GM18507 (cell line): ENCODE results near the gene CCL5.
"Not testable (repeated sequence)": the region's sequence is repeated elsewhere in the genome, so short reads cannot be mapped to it uniquely, and the experiment has no call there.

Source experiments
- DNase-seq: peaks from one replicate; pipeline ENCODE4 v3.0.0; 2011; ENCODE audit warnings: low read depth; ENCODE audit not compliant: insufficient read length; ENCODE audit errors: extremely low spot score
- FAIRE-seq: peaks from 2 replicates; lab custom pipeline; 2011; peaks lifted over from hg19 to GRCh38; lab: Jason Lieb, UNC

Gene CCL5

DNA sequence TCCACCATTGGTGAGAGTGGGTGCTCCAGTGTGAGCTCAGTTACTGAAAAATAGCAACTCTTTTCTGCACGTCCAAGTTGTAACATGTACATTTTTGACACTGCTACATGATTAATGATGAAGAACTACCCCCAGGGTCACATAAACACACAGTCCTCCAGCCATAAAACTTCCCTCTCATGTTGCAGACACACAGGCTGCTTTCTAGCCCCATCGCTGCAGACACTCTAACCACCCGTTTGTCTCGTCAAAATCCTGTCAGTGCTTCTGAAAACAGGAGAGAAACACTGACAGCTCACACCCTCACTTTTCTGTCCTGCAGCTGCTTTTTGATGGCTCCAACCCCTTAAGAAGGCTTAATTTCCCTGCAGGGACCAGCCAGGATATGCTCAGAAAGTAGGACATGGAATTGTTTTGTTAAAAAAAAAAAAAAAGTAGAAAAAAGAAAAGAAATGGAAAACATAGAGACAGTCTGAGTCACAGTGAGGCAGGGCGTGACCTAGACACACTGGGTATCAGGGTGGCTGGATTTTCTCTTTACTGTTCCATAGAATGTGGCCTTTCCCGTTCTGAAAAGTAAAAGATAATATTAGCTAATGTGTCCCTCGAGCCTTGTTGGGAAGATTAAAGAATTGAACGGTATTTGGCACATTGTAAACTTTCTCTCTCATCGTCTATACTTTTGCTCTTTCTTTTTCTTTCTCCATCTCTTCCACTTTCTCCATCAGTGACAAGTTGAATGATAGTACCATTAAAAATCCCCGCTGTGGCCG, 20.7 kb upstream of the CCL5 start:
- no peak for DNase-seq
- FAIRE-seq = no peak

DNA sequence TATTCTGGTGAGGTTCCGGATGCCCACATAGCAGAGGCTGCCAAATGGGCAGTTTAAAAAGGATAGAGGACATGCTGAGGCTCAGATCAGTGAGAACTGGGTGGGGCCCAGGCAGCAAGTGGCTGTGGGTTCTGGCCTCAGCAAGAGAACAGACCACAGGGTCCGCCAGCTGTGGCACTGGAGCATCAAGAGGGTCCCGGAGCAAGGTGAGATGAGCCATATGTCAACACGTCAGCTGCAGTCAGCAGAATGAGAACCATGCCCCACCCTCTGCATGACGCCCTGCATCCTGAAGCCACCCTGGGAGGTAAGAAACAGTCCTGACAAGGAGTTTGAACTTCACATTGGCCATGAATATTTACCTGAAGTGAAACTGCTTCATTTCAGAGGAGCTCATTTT, 20.1 kb upstream of the CCL5 start:
- no peak for FAIRE-seq
- DNase-seq = no peak

DNA sequence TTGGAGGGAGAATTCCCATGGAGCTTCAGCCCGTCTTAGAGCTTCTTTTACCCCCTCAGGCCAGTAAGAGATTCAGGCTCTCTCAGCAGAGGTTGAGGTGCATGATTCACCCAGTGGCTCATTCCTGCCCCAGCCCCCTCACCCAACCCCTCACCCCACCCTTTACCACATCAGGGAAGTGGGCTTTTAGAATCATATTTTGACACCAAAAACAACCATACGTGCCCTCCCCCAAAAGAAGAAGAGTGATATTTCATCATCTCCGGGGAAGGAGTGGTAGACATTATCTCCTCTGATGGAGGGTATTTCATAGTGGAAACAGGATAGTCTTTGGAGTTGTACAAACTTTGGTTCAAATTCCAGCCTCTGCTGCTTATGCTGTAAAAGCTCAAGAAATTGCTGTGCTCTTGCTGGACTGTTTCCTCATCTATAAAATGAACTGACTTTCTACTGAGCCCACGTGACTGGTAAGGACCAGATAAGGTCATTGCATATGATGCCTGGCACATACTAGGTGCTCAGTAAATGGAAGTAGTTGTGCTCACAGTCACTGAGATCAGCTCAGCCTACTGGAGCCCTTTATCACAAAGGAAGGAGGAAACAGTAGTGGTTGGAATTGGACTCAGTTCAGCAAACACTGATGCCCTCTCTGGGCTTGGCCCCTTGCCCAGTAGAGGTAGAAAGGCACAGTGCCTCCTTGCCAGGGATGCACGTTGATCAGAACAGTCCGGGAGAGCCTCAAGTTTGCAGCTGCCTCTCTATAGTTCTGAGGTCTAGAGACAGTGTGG, 18.3 kb upstream of the CCL5 start:
- DNase-seq (no peak), FAIRE-seq (no peak)

DNA sequence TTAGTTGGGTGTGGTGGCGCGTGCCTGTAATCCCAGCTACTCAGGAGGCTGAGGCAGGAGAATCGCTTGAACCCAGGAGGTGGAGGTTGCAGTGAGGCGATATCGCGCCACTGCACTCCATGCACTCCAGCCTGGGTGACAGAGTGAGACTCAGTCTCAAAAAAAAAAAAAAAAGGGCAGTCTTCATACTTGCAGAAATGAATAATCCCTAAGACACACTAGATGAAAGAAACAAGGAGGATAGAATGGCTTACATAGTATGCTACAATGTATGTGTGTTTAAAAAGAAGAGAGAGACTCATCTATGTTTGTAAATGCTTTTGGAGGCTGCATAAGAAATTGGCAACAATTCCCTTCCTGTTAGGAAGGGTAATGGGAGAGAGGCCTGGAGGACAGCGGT, 17.6 kb upstream of the CCL5 start:
- DNase-seq, FAIRE-seq: not testable (repeated sequence)

DNA sequence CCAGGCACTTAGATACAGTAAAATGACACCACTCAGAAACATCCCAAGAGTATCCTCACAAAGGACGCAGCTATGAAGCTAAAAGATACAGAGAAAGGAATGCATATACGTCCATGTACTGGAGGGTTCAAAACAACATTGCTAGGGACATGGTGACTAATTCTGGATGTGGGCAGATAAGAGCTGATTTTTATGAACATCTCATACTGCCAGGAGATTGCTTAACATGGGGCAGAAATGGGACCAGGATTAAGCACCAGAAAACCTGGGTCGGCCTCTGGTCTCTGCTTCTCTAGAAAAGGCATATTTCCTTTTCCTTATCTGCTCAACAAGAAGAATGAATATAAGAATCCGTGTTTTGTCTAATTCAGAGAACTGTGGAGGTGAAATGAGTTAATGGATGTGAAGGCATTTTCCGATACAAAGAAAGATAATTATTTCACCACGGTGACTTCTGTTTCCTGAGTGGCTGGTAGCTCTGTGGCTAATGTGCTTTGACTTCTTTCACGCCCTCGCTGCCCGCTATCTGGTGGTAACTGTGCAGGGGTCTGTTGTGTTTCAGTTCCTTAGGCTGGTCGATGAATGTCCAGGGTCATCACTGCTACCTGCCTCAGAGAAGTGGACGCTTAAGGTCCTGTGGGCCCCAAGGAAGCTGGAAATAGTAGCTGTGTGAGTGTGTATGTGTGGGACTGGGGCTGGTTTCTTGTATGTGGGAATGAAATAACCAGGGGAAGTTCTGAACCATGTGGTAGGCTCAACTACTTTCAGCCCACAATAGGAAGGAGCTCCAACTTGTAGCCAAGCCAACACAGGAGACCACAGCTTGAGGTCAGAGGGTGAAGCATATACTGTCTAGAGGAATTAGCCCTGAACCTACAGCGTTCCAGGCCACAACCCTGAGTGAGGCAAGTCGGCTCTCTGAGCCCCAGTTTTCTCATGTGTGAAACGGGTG, 15.8 kb upstream of the CCL5 start:
- no peak for DNase-seq
- FAIRE-seq = no peak

DNA sequence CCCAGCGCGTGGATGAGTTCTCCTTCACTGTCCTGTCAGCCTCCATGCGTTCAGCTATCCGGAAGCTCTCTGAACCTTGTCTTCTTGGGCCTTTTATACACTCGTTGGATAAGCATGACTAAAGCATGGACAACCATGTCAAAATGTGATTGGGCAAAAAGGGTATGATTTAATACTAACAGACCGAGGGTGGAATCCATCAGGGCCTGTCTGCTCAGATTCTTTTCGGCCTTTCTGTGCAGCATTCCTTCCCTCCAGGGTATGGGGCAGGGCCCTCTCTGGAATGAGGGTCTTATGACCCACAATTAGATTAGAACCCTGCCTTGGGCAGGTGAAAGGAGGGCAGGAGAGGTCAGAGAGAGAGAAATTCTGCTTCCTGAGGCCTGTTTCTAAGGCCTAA, 14.0 kb upstream of the CCL5 start:
- no peak for DNase-seq
- FAIRE-seq = no peak

DNA sequence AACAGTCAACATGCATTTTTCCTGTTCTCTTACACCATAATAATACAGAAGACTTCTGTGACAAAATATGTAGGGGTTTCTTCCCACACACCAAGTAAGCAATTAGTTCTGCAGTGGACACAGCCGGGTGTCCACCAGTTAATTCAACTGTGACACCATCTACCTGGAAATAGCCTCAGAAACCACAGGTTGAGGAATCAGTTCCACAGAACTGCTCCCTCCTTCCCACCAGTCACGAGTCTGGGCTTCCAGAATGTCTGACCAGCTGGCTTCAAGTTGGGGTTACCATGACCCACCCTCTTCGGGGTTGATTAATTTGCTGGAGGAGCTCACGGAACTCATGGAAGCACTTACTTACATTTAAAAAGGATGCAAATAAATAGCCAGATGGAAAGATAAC, 13.6 kb upstream of the CCL5 start:
- FAIRE-seq = no peak
- no peak for DNase-seq

DNA sequence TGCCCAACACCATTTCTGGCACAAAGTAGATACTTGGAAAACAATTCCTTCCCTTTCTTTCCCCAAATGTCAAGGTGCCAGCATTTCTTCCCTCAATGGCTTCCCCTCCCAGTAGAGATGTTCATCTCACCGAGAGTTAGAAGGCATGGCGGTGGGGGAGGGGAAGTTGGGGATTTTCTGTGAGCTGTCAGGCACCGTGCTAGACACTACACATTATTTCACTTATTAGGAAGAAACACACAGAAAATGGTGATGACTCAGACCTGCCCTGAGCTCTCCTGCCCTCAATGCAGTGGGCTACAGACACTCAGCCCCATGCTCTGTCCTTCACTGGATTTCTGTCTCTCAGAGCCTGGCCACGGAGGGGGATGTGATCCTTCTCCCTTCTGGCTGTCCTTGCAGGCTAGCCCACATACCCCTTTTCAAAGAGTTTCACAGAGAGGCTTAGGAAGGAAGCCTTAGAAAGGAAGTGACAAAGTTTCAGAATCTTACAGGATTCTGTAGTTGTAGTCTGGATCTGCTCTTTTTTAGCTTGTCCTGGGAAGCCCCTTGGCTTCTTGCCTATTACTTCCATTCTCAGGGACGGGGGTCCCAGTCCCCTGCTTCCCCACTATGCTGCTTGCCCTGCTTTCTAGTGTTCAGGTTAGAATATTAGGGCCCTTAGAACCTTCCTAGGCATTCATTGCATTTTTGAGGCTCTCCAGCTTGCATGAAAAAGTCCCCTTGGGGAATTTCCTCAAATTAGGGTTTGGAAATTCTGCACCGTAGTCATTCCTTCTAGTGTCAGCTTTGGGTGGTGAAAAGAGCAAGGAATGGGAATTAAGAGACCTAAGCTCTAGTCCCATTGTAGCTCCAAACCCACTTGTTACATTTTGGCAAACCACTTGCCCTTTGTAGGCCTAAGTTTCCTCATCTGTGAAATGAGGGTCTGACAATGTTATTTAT, 12.2 kb upstream of the CCL5 start:
- DNase-seq (no peak), FAIRE-seq (no peak)

DNA sequence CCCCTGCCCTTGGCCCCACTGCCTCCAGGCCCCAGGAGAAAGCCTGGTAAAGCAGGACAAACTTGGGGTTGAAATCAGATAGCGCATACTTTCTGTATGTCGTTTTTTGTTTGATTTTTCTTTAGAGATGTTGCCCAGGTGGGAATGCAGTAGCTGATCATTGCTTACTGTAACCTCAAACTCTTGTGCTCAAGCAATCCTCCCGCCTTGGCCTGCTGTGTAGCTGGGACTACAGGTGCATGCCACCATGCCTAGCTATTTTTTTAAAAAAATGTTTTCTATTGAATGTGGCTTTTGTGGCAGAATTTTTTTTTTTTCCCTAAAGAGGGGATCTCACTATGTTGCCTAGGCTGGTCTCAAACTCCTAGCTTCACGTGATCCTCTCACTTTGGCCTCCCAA, 11.1 kb upstream of the CCL5 start:
- FAIRE-seq (no peak), DNase-seq (no peak)

DNA sequence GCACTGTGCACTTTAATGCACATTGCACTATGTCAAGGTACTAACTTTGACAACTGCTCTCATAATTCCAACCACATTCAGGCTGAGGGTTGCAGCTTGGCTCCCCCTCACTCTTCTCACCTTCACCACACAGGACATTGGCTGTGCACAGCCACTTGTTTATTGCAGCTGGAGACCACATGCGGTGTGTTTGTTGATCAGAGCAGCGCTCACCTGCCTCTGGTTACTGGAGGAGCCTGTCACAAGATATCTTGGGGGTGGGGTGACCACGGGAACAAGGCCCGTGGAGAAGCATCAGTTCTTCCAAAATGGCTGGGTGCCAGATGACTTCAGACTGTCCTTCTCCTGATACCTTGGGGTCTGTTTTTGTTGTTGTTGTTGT, 10.6 kb upstream of the CCL5 start:
- DNase-seq = peak; percentile 43
- no peak for FAIRE-seq

DNA sequence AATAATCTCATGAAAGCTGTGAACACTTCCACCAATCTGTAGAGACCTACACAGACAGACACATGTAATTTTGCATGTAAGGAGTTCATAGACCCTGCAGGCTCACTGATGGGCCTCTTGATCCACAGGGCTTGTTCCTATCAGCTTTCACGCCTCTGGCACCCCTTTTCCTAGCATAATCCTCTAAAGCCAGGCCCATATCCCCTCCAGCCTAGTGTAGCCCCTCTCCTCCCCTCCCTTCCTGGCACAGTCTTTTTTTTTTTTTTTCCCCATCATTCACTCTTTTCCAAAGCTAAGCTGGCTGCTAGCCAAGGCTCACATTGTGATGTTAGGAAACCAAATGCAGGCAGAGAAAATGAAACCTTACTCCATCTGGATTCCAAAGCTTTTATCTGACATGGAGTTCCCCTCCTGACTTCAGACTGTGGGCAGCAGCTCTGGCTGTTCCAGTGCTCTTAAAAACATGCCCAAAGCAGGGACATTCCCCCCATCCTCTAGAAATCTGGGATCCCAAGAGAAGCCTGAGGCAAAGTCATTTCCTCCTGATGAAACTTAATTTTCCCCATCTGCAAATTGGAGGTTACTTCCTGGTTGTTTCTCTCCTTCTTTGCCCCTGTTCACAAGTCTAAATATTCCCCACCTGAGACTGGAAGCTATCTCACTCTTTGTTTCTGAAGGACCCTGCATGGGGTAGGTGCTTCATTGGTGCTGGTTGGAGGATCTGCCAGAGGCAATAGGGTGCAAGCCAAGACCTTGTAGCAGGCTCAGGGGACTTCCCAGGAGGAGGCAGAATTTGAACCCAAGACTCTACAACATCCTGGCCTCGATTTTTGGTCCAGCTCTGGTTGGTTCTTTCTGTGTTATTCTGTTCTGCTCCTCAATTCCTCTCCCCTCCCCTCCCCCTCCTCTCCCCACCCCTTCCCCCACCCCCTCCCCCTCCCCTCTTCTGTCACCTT, 9.9 kb upstream of the CCL5 start:
- DNase-seq (no peak), FAIRE-seq (no peak)

DNA sequence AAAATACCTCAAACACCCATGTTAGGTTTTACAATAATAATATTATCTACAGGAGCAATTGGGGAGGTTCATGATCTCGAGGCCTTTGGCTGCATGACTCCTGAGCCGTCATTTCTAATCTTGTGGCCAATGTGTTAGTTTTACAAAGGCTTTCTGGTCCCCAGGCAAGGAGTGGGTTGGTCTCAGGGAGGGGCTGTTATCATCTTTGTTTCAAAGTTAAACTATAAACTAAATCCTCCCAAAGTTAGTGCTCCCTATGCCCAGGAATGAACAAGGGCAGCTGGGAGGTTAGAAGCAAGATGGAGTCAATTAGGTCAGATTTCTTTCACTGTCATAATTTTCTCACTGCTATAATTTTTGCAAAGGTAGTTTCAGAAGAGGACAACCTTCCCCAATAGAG, 9.1 kb upstream of the CCL5 start:
- no peak for FAIRE-seq
- DNase-seq = no peak

DNA sequence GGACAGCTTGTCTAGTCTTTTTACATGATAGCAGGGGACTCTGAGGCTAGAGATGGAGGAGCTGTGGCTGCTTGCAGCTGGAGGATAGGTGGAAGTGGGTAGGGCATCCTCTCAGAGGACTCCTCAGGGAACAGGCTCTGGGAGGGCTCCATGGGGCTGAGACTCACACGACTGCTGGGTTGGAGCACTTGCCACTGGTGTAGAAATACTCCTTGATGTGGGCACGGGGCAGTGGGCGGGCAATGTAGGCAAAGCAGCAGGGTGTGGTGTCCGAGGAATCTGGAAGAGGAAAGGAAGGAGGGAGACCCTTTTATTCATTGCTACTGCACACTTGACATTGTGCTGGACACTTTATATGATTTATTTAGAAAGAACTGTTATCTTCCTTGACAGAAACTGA, 1.8 kb downstream of the CCL5 start:
- no peak for FAIRE-seq

DNA sequence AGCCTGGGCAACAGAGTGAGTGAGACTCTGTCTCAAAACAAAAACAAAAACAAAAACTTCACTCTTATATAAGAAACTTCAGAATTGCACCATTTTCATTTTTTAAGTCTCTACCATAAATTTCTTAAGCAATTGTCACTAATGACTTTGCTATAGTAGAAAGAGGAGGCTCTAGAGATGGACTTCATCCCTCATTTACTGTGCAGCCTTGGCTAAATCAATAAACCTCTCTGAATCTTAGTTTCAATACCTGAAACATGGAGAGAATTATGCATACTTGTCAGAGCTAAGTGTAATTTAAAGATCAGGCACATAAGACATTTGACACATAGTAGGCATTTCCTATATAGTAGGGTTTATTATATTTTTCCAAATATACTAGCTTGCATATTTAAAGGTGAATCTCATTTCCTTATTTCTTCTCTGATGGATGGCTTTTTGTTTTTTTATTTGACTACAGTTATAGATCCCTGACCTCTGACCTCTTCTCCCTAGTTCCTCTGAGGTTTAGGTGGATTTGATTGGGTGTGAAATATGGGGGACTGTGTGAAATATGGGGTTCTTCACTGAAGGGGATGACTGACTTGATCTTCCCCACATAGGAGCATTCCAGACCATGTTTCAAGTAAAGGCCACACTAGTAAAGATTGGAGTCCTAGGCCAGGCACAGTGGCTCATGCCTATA, 2.7 kb downstream of the CCL5 start:
- DNase-seq (no peak), FAIRE-seq (no peak)

More for the DNA sequence above, 1.8 kb downstream of the CCL5 start:
- no peak for DNase-seq

DNA sequence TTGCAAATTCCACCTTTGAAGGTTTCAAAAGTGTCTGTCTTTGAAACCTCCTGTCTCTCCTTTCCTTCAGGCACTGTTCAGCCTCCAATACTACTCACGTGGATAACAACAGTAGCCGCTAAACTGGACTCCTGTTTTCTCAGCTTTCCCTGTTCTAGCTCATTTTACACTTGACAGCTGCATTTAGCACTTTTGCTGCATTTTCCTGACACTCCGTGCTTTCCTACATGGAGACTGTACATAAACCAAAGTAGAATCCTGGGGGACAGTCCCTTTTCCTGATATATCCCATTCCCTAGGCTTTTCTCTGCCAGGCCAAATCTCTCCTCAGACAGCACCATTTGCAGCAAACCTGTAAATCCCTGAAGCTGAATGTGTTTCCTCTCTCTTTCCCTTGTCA, 3.6 kb downstream of the CCL5 start:
- DNase-seq (no peak), FAIRE-seq (no peak)

DNA sequence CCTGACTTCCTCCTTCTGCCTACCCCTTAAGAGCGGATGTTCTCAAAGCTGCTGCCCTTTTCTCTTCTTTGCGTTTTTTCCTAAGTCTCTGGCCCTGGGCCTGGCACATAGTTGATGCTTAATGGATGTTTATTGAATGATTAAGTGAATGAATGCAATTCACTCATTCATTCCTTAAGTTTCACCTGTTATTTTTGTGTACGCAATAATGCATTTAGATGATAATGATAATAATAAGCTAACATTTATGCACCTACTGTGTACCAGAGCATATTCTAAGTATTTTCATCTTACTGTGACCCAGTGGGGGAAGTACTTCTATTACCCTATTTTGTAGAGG, 4.4 kb downstream of the CCL5 start:
- DNase-seq (no peak), FAIRE-seq (no peak)

DNA sequence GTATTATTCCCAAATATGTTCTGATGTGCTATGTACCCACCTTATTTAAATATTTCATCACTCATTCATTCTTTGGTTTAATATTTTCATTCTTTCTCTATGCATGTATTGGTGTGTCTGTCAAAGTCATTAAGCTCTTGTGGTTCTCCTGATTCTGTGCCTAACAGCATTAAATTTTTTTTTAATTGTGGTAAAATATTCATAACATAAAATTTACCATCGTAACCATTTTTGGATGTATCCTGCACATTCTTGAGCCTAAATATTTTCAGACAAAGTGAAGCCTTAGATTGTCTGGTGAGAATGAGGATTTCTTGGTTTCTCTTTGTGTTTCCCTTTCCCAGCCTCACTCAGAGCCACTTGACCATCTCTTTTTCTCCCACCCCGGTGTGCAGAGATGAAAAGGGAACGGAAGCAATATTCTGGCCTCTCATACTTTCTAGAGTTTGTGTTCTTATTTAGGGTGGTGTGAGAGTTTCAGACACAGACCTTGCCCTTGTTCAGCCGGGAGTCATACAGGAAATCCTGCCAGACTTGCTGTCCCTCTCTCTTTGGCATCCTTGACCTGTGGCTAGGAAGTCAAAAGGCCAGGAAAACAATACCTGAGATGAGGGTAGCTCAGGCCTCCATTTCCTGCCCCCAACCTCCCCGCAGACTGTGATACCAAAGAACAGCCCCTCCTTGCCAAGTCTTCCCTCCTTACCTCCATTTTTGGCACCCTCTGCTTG, 4.9 kb downstream of the CCL5 start:
- DNase-seq (no peak), FAIRE-seq (no peak)
